Measurements from ENCODE around the gene TUBB.
"Not testable (repeated sequence)": the region's sequence is repeated elsewhere in the genome, so short reads cannot be mapped to it uniquely, and the experiment has no call there.

The TUBB gene

DNA sequence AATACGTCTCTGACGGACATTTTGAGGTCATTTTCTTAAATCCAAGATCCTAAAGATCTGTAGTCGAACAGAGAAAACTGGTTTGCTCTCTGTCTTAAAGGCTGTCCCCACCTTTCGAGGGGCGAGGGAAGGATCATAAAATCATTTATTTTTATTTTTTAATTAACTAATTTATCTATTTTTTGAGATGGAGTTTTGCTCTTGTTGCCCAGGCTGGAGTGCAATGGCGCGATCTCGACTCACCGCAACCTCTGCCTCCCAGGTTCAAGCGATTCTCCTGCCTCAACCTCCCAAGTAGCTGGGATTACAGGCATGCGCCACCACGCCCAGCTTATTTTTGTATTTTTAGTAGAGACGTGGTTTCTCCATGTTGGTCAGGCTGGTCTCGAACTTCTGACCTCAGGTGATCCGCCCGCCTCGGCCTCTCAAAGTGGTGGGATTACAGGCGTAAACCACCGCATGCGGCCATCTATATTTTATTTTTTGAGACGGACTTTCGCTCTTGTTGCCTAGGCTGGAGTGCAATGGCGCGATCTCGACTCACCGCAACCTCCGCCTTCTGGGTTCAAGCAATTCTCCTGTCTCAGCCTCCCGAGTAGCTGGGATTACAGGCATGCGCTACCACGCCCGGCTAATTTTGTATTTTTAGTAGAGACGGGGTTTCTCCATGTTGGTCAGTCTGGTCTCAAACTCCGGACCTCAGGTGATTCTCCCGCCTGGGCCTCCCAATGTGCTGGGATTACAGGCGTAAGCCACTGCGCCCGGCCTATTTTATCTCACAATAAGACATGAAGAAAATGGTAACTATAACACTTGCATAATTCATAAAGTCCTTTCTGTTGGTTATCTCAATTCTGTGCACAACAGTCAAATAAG lies 2.1 kb upstream of the TUBB start:
- DNase-seq (ENCODE audit: low read depth in 2 of 2) = not testable (repeated sequence)

DNA sequence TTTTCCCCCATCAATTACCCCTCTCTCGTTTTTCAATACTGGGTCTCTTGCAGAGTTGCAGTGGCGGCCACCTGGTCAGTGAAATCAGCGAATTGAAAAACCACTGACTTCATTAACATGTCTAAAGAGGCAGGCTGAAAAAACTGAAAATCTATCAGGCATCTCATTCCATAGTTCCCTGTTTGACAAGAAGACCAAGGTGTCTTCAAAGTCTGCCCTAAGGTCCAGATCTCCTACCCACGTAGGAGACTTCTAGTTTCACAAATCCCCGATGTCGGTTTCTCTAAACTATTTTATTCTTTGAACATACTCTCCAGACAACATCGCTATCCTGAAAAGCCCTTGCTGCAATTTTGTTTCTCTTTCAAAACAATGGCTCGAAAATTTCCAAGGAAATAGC lies 796 bp upstream of the TUBB start:
- DNase-seq (ENCODE audit: low read depth in 2 of 2) = no peak

DNA sequence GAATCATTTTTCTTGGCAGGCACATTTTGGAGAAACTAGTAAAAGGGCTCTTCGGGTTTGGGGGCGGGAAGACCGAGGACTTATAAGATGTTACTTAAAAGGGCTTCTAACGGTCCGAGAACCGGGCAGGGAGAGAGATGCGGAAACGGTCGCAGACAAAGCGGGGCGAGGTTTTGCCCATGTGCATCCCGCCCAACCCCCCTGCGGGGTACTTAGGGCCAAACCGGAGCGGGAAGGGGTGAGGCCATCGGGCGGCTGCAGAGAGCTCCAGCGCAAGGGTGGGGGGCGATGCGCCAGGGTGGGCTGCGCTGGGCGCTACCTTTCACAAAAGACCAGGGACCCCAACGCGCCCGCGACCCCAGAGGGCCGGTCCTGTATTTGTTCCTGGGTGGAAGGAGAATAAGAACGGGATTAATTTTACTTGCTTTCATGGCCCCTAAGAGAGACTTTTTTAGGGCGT lies 616 bp downstream of the TUBB start:
- peak; percentile 41 to 46 for DNase-seq (ENCODE audit: low read depth in 2 of 2)

DNA sequence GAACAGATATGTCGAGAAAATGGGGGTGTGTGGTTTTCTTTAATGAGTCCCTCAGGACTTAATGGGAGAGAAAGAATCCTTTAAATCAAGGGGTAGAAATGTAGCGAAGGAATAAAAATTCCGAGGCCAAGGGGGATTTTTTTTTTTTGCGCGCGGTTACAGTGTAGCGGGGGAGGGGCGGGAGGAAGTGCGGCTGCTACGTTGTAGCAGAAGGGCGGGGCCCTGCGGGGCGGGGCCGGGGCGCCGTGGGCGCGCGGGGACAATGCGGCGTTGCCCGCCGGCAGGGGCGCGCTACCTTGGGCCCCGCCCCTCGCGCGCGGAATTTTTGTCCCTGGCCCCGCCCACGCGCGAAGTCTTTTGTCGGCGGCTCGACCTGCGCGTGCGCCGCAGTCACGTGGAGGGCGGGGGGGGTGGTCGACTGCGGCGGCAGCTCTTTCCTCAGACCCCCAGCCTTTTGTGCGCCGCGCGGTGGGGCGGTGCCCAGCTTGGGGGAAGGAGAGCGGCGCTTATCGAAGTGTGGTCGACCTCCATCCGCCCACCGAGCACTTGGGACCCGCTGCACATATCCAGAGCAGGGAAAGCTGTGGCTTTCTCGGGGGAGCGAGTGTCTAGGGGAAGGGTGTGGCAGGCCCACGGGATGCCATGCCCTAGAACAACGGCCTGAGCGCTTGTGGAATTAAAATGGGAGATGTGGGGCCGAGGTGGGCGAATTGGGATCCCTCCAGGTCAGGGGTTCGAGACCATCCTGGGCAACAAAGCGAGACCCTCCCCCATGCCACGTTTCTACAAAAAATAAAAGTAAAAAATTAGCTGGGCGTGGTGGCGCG lies 1.3 kb downstream of the TUBB start:
- DNase-seq (ENCODE audit: low read depth in 2 of 2) = peak; percentile 89 to 94

DNA sequence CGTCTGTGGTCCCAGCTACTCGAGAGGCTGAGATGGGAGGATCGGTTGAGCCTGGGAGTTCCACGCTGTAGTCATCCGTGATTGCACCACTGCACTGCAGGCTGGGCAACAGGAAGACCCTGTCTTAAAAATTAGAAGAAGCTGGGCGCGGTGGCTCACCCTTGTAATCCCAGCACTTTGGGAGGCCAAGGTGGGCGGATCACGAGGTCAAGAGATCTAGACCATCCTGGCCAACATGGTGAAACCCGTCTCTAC lies 1.8 kb downstream of the TUBB start:
- DNase-seq (ENCODE audit: low read depth in 2 of 2) = not testable (repeated sequence)

DNA sequence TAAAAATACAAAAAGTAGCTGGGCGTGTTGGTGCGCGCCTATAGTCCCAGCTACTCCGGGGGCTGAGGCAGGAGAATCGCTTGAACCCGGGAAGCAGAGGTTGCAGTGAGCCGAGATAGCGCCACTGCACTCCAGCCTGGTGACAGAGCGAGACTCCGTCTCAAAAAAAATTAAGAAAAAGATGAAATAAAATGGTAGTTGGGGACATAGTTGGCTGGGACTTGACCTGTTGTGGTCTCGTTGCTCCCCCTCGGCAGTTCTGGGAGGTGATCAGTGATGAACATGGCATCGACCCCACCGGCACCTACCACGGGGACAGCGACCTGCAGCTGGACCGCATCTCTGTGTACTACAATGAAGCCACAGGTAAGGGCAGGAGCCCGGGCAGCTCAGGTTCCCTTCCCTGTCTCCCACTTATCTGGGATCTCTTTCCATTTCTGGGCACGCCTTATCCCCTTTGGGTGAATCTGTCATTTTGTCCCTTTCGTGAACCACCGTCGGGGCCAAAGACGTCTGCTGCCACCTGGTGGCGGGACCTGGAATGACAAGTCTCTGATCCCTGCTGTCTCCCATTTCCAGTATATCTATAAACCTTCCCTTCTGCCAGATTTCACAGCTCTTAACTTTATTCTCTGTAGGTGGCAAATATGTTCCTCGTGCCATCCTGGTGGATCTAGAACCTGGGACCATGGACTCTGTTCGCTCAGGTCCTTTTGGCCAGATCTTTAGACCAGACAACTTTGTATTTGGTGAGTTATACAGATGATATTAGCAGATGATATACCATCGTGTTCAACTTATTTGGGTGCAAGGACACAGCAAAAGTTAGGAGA lies 2.3 kb downstream of the TUBB start:
- DNase-seq (ENCODE audit: low read depth in 2 of 2) = peak; percentile 63 to 67

DNA sequence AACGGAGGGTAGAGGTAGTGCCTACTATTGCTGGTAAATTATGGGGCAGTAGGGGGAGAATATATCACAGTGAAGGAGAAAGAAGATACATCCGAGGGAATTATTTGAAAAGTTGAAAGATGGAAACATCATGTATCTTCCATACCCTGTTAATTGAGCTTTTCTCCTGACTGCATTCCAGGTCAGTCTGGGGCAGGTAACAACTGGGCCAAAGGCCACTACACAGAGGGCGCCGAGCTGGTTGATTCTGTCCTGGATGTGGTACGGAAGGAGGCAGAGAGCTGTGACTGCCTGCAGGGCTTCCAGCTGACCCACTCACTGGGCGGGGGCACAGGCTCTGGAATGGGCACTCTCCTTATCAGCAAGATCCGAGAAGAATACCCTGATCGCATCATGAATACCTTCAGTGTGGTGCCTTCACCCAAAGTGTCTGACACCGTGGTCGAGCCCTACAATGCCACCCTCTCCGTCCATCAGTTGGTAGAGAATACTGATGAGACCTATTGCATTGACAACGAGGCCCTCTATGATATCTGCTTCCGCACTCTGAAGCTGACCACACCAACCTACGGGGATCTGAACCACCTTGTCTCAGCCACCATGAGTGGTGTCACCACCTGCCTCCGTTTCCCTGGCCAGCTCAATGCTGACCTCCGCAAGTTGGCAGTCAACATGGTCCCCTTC lies 3.1 kb downstream of the TUBB start:
- DNase-seq (ENCODE audit: low read depth in 2 of 2) = not testable (repeated sequence)

DNA sequence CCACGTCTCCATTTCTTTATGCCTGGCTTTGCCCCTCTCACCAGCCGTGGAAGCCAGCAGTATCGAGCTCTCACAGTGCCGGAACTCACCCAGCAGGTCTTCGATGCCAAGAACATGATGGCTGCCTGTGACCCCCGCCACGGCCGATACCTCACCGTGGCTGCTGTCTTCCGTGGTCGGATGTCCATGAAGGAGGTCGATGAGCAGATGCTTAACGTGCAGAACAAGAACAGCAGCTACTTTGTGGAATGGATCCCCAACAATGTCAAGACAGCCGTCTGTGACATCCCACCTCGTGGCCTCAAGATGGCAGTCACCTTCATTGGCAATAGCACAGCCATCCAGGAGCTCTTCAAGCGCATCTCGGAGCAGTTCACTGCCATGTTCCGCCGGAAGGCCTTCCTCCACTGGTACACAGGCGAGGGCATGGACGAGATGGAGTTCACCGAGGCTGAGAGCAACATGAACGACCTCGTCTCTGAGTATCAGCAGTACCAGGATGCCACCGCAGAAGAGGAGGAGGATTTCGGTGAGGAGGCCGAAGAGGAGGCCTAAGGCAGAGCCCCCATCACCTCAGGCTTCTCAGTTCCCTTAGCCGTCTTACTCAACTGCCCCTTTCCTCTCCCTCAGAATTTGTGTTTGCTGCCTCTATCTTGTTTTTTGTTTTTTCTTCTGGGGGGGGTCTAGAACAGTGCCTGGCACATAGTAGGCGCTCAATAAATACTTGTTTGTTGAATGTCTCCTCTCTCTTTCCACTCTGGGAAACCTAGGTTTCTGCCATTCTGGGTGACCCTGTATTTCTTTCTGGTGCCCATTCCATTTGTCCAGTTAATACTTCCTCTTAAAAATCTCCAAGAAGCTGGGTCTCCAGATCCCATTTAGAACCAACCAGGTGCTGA lies 3.9 kb downstream of the TUBB start:
- not testable (repeated sequence) for DNase-seq (ENCODE audit: low read depth in 2 of 2)

DNA sequence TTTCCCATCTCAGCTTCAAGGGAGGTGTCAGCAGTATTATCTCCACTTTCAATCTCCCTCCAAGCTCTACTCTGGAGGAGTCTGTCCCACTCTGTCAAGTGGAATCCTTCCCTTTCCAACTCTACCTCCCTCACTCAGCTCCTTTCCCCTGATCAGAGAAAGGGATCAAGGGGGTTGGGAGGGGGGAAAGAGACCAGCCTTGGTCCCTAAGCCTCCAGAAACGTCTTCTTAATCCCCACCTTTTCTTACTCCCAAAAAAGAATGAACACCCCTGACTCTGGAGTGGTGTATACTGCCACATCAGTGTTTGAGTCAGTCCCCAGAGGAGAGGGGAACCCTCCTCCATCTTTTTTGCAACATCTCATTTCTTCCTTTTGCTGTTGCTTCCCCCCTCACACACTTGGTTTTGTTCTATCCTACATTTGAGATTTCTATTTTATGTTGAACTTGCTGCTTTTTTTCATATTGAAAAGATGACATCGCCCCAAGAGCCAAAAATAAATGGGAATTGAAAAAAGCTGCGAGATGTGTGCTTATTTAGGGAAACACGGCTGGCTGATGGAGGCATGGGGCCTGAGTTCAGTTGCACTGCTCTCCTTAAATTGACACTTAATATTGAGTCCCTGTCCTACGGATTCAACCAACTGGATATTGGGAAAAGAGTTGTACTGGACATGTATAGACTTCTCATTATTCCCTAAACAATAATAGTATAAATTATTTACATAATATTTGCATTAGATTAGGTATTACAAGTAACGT lies 4.9 kb downstream of the TUBB start:
- no peak for DNase-seq (ENCODE audit: low read depth in 2 of 2)

DNA sequence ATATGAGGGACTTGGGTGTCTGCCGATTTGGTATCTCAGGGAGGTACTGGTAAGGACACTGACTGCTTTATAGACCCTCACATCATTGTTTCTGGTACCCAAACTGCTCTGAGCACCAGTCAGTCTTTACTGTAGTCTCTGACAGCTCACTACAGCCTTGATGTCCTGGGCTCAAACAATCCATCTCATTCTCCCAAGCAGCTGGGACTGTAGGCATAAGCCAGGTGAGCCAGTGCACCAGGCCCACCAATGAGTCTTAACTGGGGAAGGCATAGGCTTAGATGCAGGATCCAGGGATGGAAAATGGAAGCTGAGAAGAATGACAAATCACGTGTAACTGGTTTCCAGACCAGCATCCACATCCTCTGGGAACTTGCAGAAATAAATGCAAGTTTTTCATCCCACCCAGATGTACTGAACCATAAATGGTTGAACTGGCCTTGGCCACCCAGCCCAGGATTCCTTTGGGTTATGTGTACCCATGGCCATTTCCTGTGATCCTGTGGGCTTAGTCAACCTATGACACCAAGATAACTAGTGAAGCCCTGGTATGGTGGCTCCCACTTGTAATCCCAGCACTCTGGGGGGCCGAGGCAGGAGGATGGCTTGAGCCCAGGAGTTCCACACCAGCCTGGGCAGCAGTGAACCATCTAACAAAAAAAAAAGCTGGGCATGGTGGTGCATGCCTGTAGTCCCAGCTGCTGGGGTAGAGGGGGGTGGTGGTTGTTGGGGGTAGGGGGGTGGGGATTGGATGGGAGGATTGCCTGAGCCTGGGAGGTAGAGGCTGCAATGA lies 5.8 kb downstream of the TUBB start:
- DNase-seq (ENCODE audit: low read depth in 2 of 2) = no peak

DNA sequence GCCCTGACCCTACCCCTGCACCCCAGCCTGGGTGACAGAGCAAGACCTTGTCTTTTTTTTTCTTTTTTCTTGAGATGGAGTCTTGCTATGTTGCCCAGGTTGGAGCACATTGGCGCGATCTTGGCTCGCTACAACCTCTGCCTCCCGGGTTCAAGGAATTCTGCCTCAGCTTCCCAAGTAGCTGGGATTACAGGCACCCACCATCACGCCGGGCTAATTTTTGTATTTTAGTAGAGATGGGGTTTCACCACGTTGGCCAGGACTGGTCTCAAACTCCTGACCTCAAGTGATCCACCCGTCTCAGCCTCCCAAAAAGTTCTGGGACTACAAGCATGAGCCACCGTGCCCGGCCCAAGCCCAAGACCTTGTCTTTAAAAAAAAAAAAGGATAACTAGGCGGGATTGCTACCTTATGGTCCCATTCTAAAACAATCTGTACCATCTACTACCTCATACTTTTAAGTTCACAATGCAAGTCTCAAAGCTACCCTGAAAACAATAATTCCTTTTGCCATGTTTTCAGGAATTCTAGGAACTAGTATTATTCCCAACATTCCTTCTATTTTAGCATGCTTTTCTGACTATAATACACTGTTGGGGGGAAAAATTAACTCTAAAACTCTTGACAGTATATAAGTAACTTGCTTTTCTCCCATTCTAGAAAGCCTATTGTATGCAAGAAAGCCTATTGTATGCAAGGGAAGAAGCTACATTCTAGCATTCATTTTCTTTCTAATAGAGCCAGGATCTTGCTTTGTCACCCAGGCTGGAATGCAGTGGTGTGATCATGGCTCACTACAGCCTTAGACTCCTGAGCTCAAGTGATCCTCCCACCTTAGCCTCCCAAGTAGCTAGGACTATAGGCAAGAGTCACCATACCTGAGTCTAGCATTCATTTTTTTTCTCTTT lies 6.6 kb downstream of the TUBB start:
- no peak for DNase-seq (ENCODE audit: low read depth in 2 of 2)

DNA sequence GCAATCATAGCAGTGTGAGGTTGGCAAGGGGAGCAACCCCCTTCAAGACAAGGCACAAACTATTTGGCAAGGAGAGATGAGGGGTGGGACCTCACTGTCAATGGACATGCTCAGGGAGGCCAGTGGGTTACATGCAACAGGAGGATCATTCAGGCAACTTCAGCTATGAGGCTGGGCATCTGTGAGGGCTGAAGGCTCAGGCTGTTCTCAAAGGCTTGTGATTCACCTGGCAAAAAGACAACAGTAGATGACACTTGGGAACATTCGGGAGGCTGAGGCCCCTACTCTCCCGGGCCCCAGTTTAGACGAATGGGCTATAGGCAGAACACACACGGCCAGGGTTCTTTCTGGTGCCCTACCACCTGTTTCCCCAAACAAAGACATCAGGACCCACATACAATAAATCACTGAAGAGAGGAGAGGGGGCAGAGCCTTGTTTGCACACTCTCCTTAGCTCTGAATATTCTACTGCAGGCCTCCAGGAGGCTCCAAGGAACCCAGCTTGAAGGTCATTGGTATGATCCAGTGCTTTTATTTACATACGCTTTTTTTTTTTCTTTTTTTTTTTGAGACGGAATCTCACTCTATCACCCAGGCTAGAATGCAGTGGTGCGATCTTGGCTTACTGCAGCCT lies 7.9 kb downstream of the TUBB start:
- no peak for DNase-seq (ENCODE audit: low read depth in 2 of 2)

DNA sequence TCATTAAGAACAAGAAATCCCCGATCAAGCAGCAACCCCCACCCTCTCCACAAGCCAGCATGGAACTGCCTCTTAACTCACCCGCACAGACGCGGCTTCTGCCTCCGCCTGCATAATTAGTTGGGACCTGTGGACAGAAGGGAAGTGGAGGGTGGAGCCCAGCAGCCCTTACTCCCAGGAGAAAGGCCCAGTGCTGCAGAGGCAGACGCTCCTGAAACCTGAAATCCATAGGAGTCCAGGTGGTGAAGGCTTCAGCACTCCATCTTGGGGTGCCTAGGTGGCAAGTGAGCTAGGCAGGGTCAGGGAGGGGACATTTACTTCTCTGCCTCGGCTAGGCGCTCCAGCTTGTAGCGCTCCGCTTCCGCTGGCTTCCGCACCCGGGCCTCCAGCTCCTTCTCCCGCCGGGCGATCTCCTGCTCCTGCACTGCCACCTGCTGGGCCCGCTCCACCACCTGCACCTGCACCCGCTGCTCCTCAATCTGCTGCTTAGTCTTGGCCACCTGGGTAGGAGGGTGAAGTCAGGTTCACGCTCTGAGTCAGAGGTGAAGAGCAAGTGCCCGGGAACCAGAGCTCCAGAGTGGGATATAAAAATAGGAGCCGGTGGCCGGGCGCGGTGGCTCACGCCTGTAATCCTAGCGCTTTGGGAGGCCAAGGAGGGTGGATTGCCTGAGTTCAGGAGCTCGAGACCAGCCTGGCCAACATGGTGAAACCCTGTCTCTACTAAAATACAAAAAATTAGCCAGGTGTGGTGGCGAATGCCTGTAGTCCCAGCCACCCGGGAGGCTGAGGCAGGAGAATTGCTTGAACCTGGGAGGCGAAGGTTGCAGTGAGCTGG lies 10.7 kb downstream of the TUBB start:
- DNase-seq (ENCODE audit: low read depth in 2 of 2) = peak; percentile 60 to 74

DNA sequence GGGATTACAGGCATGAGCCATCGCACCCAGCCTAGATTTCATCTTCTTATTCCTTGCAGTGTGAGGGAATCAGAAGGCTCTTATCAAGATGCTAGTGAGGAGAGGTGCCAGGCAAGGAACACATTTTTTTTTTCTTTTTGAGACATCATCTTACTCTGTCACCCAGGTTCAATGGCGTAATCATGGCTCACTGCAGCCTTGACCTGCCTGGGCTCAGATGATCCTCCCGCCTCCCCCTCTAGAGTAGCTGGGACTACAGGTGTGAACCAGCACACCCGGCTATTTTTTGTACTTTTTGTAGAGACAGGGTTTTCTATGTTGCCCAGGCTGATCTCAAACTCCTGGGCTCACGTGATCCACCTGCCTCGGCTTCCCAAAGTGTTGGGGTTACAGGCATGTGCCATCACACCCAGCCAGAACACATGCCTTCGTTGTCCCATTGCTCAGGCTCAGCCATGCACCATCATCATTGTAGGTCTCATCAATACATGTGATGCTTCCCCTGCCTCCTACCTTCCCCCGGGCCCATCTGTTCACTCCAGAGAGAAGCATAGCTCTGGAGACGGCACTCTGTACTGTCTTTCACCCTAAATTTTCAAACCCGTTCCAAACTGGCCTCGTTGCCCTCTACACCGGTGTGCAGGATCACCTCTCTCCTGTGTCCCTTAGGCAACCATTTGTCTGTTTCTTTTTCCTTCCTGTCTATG lies 12.2 kb downstream of the TUBB start:
- no peak for DNase-seq (ENCODE audit: low read depth in 2 of 2)

DNA sequence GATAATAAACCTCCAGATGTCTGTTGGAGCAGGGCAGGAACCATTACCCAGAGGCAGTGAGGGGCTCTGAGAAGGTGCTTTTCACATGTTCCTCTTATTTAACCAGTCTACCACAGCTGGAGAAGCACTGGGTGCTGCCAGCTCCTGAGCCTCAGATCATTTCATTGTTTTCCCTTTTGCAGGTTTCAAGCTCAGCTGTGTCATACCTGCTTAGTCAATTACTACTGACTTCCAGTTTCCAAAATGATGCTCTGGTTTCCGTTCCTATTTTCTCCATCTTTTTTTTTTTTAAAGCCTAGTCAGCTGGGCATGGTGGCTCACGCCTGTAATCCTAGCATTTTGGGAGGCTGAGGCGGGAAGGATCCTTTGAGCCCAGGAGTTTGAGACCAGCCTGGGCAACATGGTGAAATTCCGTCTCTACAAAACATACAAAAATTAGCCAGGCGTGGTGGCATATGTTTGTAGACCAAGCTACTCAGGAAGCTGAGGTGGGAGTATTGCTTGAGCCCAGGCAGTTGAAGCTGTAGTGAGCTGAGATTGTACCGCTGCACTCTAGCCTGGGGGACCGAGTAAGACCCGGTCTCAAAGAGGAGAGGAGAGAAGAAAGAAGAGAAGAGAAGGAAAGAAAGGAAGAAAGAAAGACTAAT lies 15.6 kb downstream of the TUBB start:
- no peak for DNase-seq (ENCODE audit: low read depth in 2 of 2)
